GM21447 (cell line): ENCODE results near the gene DUS1L.

Source experiments
- ATAC-seq: cut with Tn5 transposase; IDR thresholded peaks from one replicate; pipeline ENCODE4 v1.9.1; 2021; ENCODE audit not compliant: unreplicated experiment

Gene DUS1L

GRCh38 chr17:82016061-82016874 is 49.3 kb downstream of the DUS1L start:
- ATAC-seq, result no peak

- ATAC-seq, result no peak
Observed at GRCh38 chr17:82015311-82015971, 50.2 kb downstream of the DUS1L start.

- no peak for ATAC-seq
Observed at GRCh38 chr17:82014971-82015310, 50.7 kb downstream of the DUS1L start.

- ATAC-seq, result no peak
Observed at GRCh38 chr17:82014432-82014831, 51.2 kb downstream of the DUS1L start.

GRCh38 chr17:82013772-82014321 is 51.8 kb downstream of the DUS1L start:
- no peak for ATAC-seq

- ATAC-seq, result no peak
Observed at GRCh38 chr17:82013341-82013740, 52.3 kb downstream of the DUS1L start.

- no peak for ATAC-seq
Observed at GRCh38 chr17:82012640-82013295, 52.8 kb downstream of the DUS1L start.

GRCh38 chr17:82012261-82012639 is 53.4 kb downstream of the DUS1L start:
- no peak for ATAC-seq

GRCh38 chr17:82011617-82012187 is 53.9 kb downstream of the DUS1L start:
- ATAC-seq, result no peak

- ATAC-seq, result no peak
Observed at GRCh38 chr17:82010575-82011525, 54.8 kb downstream of the DUS1L start.

GRCh38 chr17:82009413-82009812 is 56.2 kb downstream of the DUS1L start:
- no peak for ATAC-seq

- ATAC-seq, result no peak
Observed at GRCh38 chr17:82008941-82009405, 56.6 kb downstream of the DUS1L start.

GRCh38 chr17:82008258-82008940 is 57.2 kb downstream of the DUS1L start:
- no peak for ATAC-seq
